HG03039 (cell line): ENCODE data around the gene ANO1.
"Not testable (repeated sequence)": the region's sequence is repeated elsewhere in the genome, so short reads cannot be mapped to it uniquely, and the experiment has no call there.

Source experiments
- ATAC-seq: cut with Tn5 transposase; IDR thresholded peaks from one replicate; pipeline ENCODE4 v1.9.1; 2021; ENCODE audit warnings: mild to moderate bottlenecking, moderate library complexity; ENCODE audit not compliant: unreplicated experiment

Gene ANO1

DNA sequence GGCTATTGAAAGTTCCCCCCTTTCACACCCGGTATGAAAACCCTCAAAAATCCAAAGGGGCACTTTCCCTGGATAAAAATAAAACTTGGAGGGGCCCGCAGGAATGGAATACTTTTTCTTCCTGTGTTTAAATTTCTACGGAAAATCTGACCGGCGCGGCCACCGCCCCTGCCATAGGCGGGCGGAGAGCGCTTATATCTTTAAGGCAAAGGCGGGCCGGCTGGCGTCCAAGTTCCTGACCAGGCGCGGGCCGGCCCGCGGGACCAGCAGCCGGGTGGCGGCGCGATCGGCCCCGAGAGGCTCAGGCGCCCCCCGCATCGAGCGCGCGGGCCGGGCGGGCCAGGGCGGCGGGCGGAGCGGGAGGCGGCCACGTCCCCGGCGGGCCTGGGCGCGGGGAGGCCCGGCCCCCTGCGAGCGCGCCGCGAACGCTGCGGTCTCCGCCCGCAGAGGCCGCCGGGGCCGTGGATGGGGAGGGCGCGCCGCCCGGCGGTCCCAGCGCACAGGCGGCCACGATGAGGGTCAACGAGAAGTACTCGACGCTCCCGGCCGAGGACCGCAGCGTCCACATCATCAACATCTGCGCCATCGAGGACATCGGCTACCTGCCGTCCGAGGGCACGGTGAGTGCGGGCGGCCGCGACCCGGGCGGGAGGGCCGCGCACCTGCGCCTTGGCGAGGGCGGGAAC lies at the start of gene ANO1:
Gene ANO1 (plus strand): TSS at position 223 of the 686 bp plus-strand sequence. CDS start 290 bp downstream, at position 513.
- ATAC-seq, result no peak

DNA sequence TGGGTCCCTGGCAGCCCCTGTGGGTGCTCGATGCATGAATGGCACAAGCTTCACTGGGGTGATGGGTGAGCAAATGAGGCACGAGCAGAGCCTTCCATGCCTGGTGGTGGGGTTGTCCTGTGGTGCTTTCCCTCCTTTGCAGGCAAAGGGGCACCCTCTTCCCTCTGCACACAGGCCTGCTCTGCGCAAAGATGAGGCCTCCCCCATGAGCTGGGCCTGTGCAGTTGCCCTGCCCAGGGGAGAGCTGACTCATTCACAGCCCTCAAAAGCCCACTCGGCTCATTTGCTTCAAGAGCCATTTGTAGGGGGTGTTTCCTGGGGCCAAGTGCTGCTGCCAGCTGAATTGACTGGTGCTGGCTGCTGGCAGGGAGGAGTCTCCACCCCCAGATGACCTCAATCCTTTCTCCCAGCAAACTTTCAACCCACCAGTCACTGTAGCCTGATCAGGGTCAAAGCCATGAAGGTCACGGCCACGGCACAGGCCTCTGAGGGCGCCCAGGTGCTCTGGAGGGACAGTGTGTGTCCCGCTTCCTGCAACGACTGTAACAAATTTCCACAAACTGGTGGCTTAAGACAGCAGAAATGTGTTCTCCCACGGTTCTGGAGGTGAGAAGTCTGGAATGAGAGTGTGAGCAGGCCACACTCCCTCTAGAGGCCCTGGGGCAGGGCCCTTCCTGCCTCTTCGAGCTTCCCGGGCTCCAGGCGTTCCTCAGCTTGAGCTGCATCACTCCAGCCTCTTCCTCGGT lies 48.8 kb upstream of the ANO1 start:
- ATAC-seq, result no peak

DNA sequence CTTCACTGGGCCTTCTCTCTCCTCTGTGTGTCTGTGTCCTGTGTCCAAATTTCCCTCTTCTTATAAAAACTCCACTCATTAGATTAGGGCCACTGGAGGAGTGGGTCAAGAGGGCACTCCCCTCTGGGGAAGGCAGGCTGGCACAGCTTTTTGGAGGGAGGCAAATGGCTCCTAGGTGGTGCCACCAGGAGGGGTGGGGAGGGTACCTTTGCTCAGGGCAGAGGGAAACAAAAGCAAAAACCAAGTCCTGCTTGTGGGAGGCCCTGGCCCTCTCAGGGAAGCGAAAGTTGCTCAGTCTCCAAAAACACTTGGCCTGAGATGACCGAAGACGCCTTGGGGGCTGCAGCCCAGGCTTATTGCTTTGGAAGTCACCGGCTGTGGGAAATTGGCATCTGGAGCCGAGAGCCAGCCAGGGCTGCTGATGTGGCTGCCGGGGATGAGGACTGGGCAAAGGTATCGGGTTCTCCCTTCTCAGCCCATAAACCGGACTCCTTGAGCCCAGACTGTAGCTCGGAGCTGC lies 48.2 kb upstream of the ANO1 start:
- no peak for ATAC-seq

DNA sequence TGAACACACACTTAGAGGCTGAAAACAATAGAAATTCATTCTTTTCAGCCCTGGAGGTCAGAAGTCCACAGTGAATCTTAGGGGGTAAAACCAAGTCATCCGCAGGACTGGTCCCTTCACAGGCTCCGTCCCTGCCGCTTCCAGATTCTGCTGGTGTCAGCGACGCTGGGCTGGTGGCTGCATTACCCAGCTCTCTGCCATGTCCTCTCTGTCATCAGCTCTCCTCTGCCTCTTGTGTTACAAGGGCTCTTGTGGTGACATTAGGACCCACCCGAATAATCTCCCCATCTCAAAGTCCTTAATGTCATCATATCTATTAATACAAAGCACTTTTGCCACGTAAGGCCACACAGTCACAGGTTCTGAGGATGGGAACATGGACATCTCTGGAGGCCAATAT lies 47.7 kb upstream of the ANO1 start:
- ATAC-seq, result no peak

DNA sequence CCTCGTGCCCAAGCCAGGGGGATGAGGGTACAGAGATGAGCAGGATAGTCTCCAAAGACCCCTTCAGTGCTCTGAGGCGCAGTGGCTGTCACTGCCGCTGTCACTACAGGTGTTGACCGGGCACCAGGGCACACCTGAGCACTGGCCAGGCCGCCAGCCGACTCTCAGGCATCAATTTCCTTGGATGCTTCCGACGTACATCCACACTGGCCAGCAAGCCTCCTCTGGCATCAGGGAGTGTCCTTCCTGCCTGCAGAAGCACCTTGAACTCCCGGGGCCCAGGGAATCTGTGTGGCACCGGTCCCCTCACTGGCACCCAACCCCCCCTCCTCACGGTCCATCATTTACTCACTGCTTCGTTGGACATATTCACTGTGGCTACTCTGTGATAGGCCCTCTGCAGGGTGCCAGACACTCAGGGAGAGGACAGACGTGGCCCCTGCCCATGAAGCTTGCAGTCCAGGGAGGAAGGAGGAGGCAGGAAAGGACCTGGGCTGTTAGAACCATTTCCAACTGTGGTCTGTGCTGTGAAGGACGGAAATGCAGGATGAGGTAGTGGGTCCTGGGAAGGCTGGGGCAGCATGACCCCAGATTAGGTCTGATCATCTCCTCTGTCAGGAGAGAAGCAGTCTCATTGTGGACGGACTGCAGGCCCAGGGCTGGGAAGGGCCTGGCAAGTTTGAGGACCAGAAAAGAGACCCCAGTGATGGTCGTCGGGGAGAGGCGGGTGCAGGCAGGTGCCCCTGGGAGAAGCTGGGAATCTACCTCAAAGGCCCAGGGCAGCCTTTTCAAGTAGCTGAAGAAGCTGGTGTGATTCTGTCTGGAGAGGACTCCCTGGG lies 46.3 kb upstream of the ANO1 start:
- ATAC-seq, result no peak

DNA sequence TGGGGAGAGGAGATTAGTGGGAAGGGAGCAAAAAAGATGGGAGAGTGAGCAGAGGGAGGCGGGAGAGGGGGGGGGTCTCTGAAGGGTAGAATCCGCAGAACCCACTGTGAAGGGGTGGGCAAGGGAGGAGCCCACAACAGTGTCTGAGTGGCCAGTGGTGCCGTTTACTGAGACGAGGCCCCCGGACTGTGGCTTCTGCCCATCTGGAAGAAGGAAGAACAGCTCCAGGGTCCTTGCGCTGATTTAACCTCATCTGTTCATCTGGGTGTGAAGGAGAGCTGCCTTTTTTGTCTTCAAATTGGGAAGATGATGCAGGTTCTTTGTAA lies 45.7 kb upstream of the ANO1 start:
- no peak for ATAC-seq

DNA sequence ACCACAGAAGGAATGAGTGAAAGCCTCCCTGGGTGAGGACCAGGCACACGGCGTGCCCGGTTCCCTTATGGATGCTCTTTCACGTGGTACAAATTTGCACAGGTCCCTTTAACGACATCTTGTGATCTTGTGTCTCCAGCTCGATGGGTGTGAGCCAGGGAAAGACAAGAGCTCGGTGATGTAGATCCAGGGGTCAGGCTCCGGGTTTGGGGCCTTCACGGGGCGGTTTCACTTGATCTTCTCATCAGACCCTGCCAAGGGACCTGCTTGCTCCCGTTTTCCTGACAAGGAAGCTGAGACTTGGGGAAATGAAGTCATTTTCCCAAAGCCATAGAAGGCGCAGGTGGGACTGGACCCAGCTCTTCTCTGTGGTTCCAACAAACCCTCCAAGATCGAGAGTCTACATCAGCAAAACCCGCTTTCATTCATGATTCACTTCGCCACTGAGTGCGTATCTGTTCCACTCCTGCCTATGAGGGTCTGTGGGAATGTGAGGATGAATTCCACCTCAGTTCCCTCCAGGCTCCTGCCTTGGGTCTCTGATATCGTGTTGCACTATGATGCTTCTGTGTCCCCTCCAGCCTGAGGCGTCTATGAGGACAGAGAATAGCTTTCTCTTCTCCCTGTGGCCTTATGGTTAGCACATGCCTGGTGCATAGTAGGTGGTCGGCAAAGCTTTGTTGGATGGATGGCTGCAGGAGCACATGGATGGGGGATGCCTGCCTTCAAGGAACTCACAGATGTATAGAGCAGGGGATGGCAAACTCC lies 45.0 kb upstream of the ANO1 start:
- no peak for ATAC-seq

DNA sequence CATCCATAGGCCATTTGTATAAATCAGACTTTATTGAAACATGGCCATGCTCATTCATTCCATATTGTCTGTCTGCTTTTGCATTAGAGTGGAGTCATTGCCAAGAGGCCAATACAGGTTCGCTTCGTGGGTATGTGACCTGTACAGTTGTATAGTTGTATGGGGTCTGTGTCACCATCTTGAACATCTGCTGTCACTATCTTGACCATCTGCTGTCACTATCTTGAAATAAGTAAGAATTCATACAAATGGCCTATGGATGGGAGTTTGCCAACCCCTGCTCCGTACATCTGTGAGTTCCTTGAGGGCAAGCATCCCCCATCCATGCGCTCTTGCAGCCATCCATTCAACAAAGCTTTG lies 44.4 kb upstream of the ANO1 start:
- no peak for ATAC-seq

DNA sequence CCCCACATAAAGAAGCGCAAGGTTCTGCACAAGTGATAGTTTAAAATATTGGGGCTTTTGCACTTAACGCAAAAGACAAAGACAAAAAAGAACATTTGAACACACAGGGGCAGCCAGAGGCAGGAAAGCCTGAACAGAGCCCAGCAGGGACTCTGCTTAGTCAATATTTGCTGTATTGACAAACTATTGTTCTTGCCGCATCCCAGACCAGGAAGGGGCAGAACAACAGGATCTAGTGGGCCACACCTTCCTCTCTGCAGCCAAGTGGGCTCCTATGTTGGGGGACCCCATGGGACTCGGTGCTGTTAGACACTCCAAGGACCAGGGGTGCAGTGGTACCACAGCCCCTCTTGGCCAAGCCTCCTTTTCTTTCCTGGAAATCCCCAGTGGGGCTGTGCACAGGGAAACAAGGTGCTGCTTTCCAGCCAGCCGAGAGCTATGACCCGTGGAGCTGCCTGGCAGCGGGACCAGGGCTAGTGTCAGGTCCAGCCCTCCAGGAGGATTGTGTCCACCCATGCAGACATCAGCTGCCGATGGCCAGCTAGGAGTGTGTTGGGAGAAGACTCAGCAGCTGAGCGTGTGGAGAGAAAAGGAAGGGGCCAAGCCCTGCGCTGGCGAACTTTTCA lies 43.3 kb upstream of the ANO1 start:
- ATAC-seq, result no peak

DNA sequence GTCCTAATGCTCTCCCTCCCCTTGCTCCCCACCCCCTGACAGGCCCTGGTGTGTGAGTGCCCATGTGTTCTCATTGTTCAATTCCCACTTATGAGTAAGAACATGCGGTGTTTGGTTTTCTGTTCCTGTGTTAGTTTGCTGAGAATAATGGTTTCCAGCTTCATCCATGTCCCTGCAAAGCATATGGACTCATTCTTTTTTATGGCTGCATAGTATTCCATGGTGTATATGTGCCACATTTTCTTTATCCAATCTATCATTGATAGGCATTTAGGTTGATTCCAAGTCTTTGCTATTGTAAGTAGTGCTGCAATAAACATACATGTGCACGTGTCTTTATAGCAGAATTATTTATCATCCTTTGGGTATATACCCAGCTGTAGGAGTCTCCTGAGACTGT lies 42.5 kb upstream of the ANO1 start:
- not testable (repeated sequence) for ATAC-seq

DNA sequence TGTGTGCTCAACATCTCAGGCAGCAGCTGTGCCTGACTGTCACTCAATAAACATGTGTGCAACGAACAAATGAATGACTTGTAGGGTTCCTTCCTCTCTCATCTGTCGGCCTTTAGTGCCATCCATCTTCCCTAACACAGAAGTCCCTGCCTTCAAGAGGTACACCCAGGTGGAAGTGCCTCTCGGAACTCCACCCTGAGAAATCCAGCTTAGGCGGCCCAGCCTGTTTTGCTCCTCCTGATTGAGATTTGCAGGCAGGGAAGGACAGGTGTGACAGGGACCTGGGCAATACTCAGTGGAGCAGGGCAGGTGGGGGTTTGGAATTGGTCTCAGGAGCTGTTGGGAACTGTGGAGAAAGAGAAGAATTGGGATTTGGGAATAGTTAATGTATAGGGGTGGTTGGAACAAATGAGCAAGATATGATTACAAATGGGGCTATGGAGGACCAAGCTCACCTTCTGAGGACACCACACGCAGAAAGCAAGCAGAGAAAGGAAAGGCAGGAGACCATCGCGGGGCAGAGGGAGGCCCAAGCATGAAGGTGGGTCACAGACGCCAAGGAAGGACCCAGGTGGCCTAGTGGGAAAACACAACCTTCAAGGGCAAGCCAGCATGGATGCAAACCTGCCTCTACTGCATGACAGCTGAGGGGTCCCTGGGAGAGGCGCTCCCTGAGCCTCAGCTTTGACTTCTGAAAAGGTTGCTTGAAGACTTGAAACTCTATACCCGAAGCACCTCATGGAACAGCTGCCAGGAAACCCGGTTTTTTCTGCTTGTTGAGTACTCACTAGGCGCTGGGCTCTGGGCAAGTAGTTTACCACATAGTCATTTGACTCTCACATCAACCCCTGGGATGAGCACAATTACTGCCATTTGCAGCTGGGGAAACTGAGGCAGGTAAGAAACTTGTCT lies 40.9 kb upstream of the ANO1 start:
- ATAC-seq, result no peak

DNA sequence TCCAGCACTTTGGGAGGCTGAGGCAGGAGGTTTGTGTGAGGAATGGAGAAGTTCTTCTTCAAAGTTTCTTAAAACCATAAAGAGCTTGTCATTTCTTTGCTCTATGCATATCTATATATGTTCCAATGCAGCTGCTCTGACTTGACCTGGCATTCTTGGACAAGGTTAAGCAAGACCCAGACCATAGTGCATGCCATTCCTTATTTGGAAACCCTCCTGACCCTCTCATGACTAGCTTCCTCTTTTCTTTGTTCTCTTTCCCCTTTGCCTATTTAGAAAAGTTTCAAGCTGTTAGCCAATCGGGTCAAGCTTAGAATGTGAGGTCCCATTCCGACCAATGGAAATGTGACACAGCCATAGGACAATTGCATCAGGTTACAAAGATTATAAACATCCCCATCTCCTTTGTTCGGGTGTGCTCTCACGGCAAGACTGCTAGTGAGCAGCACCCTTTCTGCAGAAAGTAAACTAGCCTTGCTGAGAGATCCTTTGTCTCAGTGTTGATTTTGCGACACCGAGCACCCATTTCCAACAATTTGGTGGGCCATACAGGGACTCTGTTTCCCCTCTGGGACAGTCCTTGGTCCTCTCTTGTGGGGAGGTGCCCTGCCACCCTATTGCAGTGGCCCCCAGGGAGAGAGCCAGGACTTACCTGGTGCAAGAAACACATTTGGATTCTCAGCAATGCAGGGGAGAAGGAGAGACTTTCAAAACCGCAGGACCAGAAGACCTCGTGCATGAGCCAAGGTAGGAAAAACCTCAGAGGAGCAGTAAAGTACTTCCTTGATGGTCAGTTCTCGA lies 39.9 kb upstream of the ANO1 start:
- ATAC-seq, result no peak

DNA sequence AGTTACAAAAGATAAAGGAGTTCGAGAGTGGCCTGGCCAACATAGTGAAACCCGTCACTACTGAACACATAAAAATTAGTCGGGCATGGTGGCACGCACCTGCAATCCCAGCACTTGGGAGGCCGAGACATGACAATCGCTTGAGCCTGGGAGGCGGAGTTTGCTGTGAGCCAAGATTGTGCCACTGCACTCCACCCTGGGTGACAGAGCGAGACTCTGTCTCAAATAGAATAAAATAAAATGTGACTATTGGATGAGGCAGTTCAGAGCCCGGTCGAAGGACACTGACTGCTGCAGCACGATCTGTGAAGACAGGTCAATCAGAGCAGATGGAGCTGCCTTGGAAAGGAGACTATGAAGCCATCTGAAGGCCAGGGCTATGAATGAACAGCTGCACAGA lies 37.7 kb upstream of the ANO1 start:
- ATAC-seq, result no peak

DNA sequence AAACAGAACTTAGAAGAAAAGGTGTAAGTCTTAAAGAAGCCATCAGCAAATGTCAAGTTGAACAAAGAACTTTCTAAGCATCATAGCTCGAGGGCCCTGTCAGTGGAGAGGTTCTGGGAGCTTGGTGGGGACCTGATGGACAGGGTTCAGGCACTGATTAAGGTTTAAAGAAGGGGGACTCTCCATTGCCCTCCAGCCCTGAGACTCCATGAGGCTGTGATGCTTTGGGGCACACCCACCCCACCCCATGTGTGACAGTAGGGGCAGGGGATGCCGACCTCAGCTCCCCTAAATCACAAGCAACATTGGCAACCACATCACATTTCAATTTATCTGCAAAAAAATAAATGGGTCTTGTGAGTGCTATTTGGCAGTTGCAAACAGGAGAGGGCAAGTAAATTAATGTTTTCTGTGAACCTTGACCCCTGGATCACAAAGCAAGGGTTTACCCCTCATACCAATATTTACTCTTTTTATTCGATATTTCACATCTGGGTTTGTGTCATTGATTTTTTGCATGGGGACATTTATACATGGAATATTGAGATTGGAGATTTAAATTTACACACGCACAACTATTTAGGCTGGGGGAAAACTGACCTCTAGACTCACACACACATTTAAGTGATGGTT lies 37.1 kb upstream of the ANO1 start:
- ATAC-seq, result no peak

DNA sequence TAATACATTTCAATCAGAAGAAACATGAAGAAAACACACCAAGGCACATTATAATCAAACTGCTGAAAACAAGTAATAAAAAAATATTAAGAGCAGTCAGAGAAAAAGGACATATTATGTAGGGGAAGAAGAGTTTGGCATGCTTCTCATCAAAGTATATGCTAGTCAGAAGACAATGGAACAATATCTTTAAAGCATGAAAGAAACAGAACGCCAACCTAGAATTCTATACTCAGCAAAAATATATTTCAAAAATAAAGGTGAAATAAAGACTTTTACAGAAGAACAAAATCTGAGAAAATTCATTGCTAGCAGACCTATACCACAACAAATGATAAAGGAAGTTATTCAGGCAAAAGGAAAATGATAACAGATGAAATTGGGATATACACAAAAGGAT lies 34.6 kb upstream of the ANO1 start:
- no peak for ATAC-seq

DNA sequence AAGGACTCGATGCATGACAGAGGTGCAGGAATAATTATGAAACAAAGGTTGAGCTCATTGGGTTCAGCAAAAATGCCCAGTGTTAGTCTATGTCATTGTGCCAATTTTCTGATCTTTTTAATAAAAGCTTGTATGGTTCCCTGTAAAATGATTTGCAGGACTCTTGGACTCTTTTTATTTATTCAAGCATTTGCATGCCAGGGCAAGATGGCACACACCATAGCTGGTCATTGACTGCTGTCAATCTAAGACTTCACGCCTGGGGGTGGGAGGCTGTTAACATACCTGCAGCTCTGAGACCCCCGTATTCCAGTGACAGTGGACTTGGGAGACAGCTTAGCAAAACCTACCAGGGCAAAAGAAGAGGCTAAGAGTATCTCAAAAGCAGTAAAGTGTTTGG lies 32.0 kb upstream of the ANO1 start:
- no peak for ATAC-seq

DNA sequence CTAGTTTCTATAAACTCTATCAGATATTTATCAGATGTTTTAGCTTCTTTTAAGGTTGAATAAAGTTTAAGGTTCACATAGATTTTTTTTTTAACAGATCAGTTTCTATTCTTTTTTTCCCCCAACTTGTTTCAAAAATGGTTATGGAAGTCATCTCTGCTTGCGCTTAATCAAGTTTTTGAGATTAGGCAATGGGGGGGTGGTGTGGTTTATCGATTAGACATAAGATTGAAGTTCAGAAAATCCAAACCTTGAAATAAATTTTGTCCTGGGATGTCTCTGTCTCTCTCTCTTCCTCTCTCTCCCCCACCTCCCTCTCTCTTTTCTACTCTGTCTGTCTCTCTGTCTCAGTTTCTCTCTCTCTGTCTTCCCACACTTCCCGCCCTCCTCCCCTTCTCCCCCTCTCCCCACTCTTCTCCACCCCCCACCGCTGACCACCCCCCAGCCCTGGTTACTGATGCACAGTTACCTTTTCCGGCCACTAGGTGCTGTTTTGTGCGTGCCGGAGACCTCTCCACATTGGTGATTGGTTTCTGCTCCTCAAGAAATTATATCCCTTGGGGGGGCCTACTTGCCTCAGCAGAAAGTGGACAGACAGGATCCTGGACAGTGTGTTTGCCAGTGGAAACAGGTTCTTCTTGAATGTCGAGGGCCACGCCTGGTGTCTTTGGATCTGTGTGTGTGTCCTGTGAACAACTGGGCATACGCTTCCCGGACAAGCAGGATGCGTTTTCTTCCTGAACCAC lies 29.7 kb upstream of the ANO1 start:
- no peak for ATAC-seq

DNA sequence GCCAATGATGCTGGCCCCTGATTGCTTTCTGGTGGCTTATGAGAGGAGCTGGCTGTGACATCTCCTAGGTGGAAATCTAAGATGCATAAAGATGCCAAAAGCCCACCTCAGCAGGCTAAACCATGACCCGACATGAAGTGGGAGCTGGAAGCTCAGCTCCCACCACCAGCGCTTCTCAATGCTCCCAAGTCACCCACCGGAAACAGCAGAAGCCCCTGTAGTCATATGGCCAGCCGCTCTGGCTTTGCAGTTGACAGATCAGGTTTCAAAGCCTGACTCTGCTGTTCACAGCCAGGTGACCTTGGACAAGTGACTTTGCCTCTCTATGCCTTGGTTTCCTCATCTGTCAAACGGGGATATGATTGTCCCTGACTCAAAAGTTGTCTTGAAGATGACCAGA lies 29.1 kb upstream of the ANO1 start:
- no peak for ATAC-seq
